Measurements from ENCODE around the gene PPP2R1B. TPM values are rescaled to one million over a fixed set of nuclear protein-coding genes. Genes with fewer than 3 reads are reported as not detected.
A peak's percentile ranks its signal among the peaks of the same experiment; 100 is the strongest.
"Not testable (repeated sequence)": the region's sequence is repeated elsewhere in the genome, so short reads cannot be mapped to it uniquely, and the experiment has no call there.

The PPP2R1B gene
- polyA plus RNA-seq, 1 donor = 11.4 TPM

DNA sequence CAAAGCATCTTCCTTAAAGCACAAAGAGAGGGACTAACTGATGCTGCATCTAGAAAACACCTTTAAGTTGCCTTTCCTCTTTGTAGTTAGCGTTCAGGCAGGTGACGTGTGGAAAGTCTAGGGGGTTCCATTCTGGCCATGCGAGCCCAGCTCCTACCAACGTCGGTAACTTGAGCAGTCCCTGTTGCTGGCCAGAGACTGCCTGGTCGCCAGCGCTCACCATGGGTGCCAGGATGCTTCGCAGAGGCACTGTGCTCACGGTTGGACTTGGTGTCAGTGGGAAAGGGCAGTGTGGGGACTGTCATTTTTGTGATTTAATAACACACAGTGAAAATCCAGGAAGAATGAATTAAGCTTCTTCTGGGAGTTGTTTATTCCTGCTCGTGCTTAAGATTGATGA, 40.6 kb downstream of the PPP2R1B start:
- no peak for DNase-seq

DNA sequence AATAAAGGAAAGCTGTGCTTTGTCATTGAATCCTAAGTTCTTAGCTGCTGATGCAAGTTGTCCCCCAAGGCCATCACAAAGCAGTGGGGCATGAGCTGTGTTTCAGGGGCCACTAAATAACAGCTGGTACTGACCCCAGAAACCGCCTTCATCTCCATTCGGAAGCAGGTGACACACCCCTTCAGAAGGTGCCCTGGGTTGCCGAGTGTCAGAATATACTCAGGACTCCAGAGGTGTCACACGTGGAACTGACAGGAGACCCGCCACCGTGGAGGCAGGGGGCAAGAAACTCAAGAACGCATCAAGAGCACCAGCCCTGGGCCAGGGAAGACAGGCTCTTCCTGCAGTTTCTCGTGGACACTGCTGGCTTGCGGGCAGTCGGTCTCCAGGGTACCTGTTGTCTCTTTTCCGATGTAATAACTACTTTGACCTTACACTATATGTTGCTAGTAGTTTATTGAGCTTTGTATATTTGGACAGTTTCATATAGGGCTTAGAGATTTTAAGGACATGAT, 41.5 kb downstream of the PPP2R1B start:
- no peak for DNase-seq

DNA sequence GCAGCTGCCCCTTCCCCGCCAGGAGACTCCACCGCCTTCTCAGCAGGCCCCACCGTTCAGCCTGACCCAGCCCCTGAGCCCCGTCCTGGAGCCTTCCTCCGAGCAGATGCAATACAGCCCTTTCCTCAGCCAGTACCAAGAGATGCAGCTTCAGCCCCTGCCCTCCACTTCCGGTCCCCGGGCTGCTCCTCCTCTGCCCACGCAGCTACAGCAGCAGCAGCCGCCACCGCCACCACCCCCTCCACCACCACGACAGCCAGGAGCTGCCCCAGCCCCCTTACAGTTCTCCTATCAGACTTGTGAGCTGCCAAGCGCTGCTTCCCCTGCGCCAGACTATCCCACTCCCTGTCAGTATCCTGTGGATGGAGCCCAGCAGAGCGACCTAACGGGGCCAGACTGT, 42.6 kb downstream of the PPP2R1B start:
- DNase-seq = no peak

DNA sequence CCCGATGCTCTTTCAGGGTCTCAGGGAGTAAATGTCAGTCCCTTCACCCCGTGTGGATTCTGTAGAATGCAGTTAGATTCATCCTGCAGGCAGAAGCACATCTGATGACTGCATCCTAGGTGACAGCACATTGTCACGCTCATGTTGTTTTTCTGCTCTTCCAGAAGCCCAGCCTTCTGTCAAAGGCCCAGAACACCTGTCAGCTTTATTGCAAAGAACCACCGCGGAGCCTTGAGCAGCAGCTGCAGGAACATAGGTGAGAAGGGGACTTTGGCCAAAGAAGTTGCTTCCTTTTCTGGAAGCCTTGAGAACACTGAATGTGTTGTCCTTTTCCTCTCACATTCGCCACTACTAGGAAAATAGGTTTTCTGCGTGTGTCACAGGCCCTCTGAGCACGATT, 43.7 kb downstream of the PPP2R1B start:
- no peak for DNase-seq

DNA sequence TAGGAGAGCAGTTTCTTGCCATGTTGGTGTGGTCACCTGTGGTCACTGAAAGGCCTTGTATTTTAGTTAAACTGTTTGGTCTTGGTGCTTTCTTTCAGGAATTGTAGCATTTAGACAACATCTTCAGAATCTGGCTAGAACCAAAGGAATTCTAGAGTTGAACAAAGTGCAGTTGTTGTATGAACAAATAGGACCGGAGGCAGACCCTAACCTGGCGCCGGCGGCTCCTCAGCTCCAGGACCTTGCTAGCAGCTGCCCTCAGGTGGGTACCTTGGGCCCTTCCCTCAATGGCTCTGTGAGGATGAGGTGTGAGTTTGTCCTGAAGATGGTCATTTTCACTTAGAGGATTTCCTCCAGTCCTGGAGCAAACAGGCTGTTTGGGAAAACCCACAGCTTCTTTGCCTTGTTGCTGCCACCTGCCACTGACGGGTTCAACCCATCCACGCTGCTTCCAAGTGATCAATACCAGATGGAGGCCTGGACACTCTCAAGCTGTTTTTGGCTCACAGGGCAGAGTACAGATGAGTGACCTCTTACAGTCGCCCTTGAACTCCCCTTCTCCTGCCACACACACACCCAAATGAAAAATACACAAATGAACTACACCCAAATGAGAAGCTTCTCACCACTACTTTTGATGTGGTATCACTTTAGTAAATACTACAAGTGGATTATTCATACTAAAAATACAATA, 45.2 kb downstream of the PPP2R1B start:
- DNase-seq = no peak

DNA sequence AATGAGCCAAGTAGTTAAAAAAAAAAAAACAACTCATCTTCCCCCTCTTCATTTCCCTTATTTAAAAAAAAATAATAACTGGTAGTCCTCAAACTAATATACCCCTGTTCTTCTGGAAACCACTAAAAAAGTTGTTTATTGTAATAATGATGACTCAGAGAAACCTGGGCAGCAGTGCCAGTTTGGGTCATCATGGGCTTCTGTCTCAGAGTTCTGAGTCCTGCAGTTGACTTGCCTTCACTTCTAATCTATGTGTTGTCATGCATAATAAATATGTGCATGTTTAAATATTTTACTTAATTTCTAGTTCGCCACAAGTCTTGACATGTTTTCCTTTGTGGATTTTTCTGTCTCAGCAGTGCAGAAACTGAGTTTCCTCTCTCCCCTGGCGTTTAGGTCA, 46.8 kb downstream of the PPP2R1B start:
- DNase-seq = no peak

DNA sequence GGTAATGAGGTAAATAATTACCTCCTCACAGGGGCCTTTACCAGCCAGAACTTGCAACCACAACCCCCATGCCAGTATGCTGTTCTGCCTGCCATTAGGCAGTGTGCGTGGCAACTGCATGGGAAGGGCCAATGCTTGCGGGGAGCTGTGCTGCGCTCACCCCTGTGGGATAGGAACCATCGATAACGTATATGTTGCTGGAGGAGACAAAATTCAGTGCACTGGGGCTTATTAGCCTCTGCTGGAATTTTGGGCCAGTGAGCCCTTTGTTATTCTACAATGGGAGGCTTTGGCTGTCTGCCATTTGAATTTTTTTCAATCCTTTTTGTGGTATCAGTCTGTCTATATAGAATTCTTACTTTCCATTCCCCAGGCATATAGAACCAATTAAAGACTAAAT, 47.3 kb downstream of the PPP2R1B start:
- no peak for DNase-seq

DNA sequence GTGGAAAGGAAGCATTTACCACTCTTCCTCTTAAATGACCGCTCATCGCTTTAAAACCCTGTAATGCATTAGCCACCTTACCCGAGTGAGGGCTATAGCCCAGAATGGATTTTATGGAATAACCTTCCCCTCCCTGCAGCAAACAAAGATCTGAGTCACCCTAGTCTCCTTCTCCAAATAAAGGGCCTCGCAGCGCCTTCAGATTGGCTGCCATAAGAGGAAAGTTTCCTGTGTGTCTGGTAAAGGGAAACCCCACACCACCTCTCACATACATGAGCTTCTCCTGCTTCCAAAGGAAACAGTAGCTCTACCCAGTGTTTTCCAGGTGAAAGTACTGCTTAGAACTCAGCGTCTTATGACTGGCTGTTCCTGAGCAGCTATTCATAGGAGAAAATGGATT, 47.8 kb downstream of the PPP2R1B start:
- peak; percentile 38 for DNase-seq

DNA sequence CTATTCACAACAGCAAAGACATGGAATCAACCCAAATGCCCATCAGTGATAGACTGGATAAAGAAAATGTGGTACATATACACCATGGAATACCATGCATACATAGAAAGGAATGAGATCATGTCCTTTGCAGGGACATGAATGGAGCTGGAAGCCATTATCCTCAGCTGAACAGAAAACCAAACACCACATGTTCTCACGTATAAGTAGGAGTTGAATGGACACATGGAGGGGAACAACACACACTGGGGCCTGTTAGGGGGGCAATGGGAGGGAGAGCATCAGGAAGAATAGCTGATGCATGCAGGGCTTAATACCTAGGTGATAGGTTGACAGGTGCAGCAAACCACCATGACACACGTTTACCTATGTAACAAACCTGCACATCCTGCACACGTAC, 48.5 kb downstream of the PPP2R1B start:
- DNase-seq = not testable (repeated sequence)

DNA sequence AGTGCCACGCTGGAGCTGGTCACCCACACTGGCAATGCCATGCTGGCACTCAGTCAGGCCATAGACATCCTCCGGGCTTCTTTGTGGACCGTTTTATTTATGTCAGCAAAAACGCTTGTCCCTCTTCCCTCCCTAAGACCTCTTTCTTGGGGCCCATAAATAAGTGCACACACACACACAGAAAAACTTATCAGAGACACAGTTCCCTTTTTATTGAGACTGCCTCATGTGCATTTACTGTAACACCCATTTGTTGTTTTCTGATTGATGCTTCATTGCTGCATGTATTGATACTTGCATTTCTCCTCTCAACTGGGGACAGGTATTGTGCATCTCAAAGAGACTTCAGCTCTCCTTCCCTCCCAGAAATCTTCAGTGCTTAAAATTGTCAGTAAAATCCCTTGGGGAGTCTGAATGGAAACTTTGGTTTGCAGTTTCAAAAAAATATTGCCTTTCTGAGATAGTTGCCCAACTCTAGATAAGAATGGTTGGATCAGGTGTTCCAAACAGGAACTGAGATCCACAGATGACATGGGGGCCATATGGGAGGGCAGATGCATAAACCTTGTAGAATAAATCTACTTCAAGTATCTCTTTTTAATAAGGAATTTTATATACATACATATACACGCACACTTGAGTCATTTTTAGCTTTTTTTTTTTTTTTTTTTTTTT, 50.9 kb downstream of the PPP2R1B start:
- no peak for DNase-seq

DNA sequence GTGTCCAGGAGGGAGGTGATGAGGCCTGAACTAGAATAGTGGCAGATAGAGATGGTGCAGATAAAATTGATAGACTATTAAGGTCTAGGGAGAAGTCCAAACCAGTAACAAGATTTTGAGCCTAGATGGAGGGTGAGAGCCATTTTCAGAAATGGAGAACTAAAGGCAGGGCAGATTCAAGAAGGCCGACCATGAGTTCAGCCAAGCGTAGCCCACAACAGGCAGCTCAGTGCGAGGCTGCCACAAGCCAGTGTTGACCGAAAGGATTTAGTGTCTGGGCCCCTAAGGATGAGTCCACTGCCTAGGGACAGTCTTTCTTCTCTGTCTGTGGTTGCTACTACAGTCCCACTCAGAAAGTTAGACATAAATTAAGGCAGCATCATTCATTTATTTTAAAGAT, 51.7 kb downstream of the PPP2R1B start:
- no peak for DNase-seq

DNA sequence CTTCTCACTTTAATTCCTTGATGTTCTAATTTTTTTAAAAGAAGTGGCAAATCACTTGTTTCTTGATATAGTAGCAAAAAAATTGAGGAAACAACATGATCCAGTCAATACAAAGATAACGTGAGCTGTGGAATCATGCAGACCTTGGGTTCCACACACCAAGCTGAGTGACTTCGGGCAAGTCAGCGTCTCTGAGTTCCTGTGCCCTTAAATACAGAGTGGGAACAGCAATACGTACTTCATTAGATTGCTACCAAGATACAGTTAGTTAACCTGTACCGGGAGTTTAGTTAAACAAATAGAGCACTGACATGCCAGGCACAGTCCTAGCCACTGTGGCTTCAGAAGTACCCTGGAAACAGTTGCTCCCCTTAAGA, 58.5 kb downstream of the PPP2R1B start:
- DNase-seq = no peak

DNA sequence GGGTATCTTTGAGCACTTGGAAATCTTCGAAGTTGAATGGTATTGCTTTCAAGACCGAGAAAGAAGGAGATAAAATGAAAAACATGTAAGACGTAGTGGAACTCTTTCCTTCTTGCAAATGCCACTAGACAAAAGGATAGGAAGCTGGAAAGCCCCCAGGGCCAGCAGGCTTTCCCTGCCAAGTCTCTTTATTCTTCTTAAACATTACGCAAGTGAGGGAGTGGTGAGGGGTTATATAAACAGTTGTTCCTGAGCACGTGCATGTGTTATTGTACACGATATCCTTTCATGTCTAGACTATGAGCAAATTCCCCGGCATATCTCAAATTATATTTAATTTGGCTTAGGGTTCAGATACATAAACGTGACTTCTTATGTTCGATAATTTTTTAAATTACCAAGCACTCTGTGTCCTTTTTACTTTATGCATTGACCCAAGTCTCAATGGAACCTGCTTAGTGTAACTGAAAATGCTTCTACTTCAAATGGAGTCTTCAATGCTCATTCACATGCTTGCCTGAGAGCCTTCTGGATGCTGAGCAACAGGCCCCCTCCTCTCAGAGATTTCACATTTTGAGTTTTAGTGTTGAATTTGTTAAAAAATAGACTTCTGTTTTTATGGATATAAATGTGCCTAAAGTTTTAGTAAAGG, 59.0 kb downstream of the PPP2R1B start:
- DNase-seq = peak; percentile 34

DNA sequence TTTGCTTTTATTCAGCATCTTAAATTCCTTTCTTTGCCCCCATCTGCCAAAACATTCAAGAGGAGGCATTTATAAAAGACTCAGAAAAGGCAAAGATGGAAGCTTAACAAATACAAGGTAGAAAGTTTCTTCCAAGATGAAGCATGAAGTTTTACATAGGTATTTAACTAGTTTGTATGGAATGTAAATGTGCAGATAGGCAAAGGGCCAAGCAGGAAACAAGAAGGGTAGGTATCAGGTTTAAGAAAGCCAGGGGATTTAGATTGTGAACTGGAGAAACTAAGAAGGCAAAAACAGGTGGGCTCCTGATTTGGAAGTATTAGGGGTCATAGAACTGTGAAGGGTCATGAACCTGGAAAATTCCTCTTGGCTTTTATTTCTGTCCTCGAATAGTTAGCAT, 62.6 kb downstream of the PPP2R1B start:
- DNase-seq = no peak

DNA sequence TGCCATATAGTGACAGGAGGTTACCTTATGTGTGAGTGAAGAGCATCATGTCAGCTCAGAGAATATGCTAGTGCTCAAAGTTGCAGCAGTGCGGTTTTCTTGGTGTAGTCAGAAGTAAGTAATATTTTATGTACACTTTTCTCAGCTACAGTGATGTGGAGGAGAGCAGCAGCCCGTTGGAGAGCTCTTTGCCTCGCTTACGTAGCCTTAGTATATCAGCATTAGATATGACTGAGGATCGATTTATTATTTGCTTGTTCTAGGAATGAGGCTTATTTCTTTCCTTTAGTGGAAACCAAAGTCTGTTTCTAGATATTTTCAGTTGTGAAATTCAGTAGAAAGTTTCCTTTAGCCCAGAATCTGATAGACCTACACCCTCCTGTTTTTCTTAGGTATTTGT, 63.6 kb downstream of the PPP2R1B start:
- no peak for DNase-seq

DNA sequence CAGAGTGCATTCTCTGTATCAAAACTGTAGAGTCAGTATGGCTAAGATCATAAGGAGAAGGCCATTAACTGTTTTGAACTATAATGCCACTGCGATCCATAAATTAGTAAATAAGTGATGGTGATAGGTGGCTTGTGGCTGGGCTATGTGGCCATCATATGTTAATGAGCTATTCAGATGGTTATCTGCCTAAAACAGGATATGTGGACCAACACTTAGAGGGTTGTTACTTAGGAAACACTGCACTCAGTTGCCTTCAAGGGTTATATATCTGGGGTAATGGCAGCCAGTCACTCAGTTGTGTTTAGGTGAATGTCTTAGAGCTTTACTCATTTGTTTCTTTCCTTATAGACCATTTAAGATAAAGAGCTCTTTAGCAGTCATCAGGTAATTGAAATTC, 66.0 kb downstream of the PPP2R1B start:
- DNase-seq = no peak

DNA sequence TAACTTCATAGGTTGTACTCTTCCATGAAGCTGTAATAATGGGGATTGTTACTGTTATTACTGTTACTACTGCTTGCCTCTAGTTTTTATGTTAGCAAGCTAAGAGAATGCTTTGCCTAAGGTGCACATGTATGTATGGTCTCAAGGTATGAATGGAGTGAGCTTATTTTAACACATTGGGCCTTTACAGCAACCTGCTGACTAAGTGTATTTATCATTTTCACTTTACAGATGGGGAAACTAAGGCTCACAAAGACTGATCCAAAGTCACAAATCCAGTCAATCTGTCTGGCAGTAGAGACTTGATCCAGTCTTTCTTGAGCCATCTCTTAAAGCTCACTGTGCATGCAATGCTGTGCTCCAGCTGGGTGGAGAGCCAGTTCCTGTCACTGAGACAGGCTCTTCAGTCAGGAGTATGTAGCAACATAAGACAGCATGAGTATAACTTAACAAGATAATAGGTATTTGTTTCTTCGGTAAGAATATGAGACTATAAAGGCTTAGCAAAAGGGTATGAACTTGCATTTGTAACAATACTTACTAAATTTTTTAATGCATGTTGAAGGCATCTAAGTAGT, 66.5 kb downstream of the PPP2R1B start:
- no peak for DNase-seq

DNA sequence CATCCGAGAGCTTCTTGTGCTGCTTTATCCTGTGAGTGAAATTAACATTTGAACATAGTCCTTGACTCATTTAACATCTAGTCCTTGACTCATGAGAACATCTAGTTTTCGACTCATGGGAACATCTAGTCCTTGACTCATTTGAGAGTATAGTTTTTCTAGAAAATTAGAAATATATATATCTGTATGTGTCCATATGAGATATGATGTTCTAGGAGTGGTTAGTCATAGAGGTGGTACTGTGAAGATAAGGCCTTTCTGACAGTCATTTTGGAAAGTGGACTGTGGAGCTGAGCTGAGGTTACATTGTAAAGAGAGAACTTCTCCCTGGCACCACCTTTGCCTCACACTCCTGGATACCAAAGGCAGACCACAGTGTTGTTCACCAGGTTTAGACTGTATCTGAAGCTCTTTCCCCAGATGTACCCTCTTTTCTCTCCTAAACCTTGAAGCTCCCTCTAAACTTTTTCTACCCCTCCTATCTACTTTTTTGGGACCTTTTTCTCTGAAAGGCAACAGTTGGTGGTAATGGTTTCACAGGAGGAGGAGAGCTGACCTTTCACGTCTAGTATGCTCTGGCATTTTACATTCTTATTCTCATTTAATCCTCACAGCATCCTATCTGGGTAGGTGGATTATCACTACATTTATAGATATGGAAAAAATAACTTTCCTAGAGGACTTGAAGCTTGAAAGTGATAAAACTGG, 67.2 kb downstream of the PPP2R1B start:
- DNase-seq = no peak

DNA sequence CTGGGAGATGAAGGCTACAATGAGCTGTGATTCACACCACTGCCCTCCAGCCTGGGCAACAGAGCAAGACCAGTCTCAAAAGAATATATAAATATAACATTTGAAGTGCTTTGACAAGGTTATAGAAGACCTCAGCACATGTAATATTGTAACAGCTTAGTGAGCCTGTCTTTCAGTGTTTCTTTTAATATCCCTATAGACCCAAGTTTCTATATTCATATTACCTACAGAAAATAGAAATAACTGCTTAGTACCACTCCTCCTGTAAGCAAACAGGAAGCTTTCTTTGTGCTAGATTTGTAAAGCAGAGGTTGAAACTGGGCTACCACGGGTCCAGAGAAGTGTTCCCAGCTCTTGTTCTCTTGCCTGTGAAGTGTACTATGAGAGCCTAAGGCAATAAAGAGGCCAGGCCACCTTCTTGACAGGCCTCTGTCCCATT, 68.2 kb downstream of the PPP2R1B start:
- no peak for DNase-seq

DNA sequence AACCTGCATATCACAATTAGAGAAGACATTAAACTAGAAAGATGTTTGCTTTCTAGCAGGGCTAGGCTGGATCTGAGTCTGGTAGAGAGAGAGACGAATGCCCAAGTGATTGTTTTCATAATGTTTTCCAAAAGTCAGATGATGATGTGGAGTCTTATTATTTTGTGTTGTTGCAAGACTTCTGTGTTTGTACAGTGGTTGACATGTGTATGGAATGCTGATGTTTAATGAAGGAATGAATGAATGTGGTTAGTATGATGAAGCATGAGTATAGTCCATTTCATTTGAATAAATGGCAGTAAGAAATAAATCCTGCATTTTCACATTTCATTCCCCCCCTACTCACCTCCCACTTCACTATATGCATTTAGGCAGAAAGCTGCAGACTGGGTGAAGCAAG, 69.6 kb downstream of the PPP2R1B start:
- no peak for DNase-seq

DNA sequence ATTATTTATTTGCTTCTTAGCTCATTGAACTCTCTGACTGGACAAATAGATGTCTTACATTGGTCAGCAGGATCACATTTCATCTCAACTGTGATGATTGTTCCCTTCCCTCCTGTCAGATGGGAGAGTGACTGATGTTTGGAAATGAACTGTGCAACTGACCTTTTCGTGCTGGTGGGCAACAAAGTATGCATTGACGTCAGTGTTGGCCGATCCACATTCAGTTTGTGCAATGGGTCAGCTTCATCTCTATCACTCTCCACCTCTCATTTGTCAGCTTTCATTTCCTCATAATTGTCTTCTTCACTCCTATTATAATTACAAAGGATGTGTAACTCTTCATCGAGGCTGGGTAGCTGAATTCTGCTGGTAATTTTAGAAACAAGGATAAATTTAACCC, 71.3 kb downstream of the PPP2R1B start:
- DNase-seq = no peak

DNA sequence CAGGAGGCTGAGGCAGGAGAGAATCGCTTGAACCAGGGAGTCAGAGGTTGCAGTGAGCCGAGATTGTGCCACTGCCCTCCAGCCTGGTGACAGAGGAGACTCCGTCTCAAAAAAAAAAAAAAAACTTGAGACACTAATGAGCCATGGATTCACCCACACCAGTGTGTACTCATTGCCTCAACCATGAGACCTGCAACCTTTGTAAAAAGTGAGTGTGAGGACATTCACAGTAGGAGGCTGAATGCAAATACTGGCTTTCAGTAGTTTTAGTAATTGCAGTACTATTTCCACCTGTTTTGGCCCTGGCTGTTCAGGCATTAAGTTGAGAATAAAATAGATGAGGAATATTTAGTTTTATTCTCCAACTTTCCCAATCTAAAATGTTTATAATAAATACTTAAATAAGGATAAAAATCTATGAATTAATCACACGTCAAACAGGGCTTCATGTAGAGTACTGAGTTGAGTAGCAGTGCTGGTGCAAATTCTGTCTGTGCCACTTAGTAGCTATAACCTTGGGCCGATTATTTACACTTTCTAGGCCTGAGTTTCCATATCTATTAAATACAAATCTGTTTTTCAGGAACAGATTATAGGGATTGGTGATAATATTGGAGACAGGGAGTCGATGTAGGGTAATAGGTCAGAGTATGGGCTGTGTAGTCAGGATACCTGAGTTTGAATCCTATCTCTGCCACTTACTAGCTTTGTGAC, 72.8 kb downstream of the PPP2R1B start:
- no peak for DNase-seq
